ENCODE measurements around the gene TLN1.

DNA sequence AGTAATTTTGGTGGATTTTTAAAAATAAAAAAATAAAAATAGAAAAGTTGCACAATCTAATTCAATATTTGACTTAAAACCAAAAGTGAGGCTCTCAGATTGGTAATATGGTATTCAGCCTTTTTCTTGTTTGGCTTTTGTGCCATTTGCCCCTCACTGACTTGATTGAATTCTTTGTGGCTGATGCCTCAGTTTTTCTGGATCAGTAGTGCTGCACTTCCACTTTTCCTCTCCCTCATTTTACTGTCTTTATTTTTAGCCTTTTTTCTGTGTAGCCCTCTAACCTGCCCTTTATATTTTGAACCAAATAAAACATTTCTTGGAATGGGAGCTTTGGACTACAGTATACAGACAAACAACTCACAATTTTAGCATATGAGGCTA, 25.9 kb upstream of the TLN1 start:
- no peak for TF ChIP-seq EZH2 (IDR thresholded peaks at IDR 0.05; ENCODE audit: insufficient read depth, poor library complexity, severe bottlenecking)
- TF ChIP-seq EZH2phosphoT487 (IDR thresholded peaks at IDR 0.05; ENCODE audit: insufficient read depth, low read depth), result no peak
